ENCODE data around the gene DOK4.

DNA sequence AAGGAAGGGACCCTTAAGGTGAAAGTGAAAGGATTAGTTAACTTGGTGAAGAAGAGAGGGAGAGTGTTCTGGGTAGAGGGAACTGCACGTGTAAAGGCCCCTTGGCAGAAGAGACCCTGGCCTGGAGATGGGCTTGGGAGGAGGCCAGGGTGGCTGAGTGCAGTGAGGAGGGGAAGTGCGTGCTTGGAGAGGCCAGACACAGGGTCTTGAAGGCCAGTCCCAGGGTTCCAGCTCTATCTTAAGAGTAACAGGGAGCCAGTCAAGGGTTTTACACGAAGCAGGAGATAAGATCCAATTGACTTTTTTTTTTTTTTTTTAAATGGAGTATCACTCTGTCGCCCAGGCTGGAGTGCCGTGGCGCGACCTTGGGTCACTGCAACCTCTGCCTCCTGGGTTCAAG lies 15.2 kb upstream of the DOK4 start:
- TF ChIP-seq, protein P1, sequence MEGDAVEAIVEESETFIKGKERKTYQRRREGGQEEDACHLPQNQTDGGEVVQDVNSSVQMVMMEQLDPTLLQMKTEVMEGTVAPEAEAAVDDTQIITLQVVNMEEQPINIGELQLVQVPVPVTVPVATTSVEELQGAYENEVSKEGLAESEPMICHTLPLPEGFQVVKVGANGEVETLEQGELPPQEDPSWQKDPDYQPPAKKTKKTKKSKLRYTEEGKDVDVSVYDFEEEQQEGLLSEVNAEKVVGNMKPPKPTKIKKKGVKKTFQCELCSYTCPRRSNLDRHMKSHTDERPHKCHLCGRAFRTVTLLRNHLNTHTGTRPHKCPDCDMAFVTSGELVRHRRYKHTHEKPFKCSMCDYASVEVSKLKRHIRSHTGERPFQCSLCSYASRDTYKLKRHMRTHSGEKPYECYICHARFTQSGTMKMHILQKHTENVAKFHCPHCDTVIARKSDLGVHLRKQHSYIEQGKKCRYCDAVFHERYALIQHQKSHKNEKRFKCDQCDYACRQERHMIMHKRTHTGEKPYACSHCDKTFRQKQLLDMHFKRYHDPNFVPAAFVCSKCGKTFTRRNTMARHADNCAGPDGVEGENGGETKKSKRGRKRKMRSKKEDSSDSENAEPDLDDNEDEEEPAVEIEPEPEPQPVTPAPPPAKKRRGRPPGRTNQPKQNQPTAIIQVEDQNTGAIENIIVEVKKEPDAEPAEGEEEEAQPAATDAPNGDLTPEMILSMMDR (conservative IDR thresholded peaks at IDR 0.05; ENCODE audit: low read depth, low read length), result no peak
- no peak for TF ChIP-seq EZH2phosphoT487 (IDR thresholded peaks at IDR 0.05; ENCODE audit: borderline replicate concordance, low read length)
- TF ChIP-seq EZH2 (IDR thresholded peaks at IDR 0.05; ENCODE audit: low read length, unreplicated experiment), result no peak
